ENCODE data around the gene GRAMD1C. TPM values are rescaled to one million over a fixed set of nuclear protein-coding genes. Genes with fewer than 3 reads are reported as not detected.
"Not testable (repeated sequence)": the region's sequence is repeated elsewhere in the genome, so short reads cannot be mapped to it uniquely, and the experiment has no call there.

Gene GRAMD1C
- total and polyA plus RNA-seq, 7 donors, result 0.20 to 0.81 (median 0.53) TPM

DNA sequence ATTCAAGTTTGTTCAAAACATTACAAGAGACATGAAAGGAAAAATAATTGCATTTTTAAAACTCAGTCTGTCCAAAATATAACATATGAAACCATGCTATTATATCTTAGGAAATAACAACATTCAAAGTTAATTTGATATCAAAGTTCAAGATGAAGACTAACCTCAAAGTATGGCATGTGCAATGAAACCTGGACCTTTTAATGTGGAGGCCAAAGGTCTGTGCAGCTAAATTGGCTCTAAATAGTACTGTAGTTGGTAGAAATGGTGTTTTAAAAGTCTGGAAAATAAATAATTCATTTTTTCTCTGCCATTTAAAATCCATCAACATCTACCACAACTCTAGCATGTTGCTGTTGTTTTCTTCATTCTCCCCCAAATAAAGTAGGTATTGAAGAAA, 8.7 kb downstream of the GRAMD1C start:
- Histone ChIP-seq H3K36me3 (ENCODE audit: insufficient read depth in 1 of 2, low read depth in 1 of 2) (no peaks in the 10 kb centered on the region), H3K27me3 (ENCODE audit: insufficient read depth in 3 of 3, low read length in 2 of 3) (no peaks in the 10 kb centered on the region), H3K4me1 (no peaks in the 10 kb centered on the region), H3K4me3 (no peak overlapping the region), H3K9me3 (no peaks in the 10 kb centered on the region), H3K27ac (no peak overlapping the region)
- DNase-seq (no peak), ATAC-seq (no peak)
- intact Hi-C loops (cut with DNase I), result loop anchor here (5.0 to 10.0 kb wide), 2 partner anchors 65 to 208 kb away; partner anchors contain the start of genes CCDC191 (in 1 of the 2) and QTRT2 (in 1 of the 2)
- TF ChIP-seq, protein P1, sequence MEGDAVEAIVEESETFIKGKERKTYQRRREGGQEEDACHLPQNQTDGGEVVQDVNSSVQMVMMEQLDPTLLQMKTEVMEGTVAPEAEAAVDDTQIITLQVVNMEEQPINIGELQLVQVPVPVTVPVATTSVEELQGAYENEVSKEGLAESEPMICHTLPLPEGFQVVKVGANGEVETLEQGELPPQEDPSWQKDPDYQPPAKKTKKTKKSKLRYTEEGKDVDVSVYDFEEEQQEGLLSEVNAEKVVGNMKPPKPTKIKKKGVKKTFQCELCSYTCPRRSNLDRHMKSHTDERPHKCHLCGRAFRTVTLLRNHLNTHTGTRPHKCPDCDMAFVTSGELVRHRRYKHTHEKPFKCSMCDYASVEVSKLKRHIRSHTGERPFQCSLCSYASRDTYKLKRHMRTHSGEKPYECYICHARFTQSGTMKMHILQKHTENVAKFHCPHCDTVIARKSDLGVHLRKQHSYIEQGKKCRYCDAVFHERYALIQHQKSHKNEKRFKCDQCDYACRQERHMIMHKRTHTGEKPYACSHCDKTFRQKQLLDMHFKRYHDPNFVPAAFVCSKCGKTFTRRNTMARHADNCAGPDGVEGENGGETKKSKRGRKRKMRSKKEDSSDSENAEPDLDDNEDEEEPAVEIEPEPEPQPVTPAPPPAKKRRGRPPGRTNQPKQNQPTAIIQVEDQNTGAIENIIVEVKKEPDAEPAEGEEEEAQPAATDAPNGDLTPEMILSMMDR (IDR thresholded peaks at IDR 0.05), result no peak

DNA sequence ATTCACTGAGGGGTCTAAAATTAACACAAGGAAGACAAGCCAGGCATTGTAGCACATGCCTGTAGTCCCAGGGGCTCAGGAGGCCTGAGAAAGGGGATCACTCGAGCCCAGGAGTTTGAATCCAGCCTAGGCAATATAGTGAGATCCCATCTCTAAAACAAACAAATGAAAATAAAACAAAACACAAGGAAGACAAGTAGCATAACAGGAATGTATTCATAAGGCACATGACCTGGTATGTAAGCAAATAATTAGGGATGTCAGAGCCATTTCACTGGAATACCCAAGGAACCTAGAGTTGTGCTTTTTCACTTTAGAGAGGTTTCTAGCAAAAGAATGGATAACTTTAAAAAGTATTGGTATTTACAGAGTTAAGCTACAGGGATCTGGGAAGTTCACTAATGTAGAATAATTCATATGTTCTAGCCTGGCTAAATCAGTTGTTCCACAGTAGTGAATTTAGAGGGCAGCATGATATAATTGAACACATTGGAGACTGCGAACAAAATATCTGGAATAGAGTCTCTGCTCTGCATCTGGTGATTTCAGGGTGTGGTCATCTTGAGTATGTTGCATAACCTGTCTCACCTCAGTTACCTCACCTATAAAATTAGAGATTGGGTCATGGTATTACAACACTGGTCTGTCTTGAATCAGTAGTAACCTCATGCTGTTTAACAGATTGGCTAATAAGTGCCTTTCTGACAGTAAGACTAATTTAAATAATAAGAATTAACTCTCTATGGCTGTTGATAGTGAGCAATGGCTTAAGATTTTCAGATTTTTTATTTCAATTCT, 9.3 kb downstream of the GRAMD1C start:
- Histone ChIP-seq H3K36me3 (ENCODE audit: insufficient read depth in 1 of 2, low read depth in 1 of 2) (no peaks in the 10 kb centered on the region), H3K27me3 (ENCODE audit: insufficient read depth in 3 of 3, low read length in 2 of 3) (no peaks in the 10 kb centered on the region), H3K4me3 (no peak overlapping the region), H3K27ac (no peak overlapping the region), H3K4me1 (no peaks in the 10 kb centered on the region), H3K9me3 (no peaks in the 10 kb centered on the region)
- WGBS, 3 donors, result 73 to 78% (median 77%) methylated on average over 2 of the region's 2 CpGs
- ATAC-seq (no peak), DNase-seq (no peak)
- intact Hi-C loops (cut with DNase I), result loop anchor here (5.0 to 10.0 kb wide), 2 partner anchors 64 to 207 kb away; partner anchors contain the start of genes CCDC191 (in 1 of the 2) and QTRT2 (in 1 of the 2)
- TF ChIP-seq, protein P1 (IDR thresholded peaks at IDR 0.05), result no peak

DNA sequence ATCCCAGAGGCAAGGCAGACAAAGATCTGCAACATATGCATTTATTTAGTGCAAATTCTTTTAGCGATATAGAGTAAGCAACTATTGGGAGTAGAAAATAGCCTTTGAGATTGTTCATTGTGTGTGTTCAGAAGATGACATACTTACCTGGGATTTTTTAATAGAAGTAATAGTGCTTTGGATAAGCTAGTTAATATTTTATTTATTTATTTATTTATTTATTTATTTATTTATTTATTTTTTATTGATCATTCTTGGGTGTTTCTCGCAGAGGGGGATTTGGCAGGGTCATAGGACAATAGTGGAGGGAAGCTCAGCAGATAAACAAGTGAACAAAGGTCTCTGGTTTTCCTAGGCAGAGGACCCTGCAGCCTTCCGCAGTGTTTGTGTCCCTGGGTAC, 10.5 kb downstream of the GRAMD1C start:
- H3K27me3 ChIP-seq (ENCODE audit: insufficient read depth in 3 of 3, low read length in 2 of 3); H3K27ac ChIP-seq; H3K4me3 ChIP-seq; H3K9me3 ChIP-seq; H3K4me1 ChIP-seq; H3K36me3 ChIP-seq (ENCODE audit: insufficient read depth in 1 of 2, low read depth in 1 of 2); ATAC-seq; DNase-seq: not testable (repeated sequence)
- WGBS, 3 donors, result 90 to 98% (median 94%) methylated on average over 3 of the region's 3 CpGs
- intact Hi-C loops (cut with DNase I), result loop anchor here (5.0 to 10.0 kb wide), 2 partner anchors 63 to 206 kb away; partner anchors contain the start of genes CCDC191 (in 1 of the 2) and QTRT2 (in 1 of the 2)

DNA sequence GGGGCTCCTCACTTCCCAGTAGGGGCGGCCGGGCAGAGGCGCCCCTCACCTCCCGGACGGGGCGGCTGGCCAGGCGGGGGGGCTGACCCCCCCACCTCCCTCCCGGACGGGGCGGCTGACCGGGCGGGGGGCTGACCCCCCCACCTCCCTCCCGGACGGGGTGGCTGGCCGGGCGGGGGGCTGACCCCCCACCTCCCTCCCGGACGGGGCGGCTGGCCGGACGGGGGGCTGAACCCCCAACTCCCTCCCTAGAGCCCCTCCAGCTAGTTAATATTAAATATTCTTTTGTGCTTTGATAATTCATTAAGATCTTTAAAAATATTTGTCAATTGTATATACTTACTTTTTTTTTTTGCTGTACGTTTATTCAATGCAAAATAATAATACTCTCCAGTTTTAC, 11.3 kb downstream of the GRAMD1C start:
- ATAC-seq; H3K27ac ChIP-seq; H3K9me3 ChIP-seq; DNase-seq; H3K27me3 ChIP-seq (ENCODE audit: insufficient read depth in 3 of 3, low read length in 2 of 3); H3K4me1 ChIP-seq; H3K4me3 ChIP-seq; H3K36me3 ChIP-seq (ENCODE audit: insufficient read depth in 1 of 2, low read depth in 1 of 2): not testable (repeated sequence)
- 82 to 93% (median 84%) methylated on average over 5 to 16 of the region's 22 CpGs for WGBS, 3 donors
- intact Hi-C loops (cut with DNase I), result loop anchor here (5.0 to 10.0 kb wide), 2 partner anchors 62 to 205 kb away; partner anchors contain the start of genes CCDC191 (in 1 of the 2) and QTRT2 (in 1 of the 2)

DNA sequence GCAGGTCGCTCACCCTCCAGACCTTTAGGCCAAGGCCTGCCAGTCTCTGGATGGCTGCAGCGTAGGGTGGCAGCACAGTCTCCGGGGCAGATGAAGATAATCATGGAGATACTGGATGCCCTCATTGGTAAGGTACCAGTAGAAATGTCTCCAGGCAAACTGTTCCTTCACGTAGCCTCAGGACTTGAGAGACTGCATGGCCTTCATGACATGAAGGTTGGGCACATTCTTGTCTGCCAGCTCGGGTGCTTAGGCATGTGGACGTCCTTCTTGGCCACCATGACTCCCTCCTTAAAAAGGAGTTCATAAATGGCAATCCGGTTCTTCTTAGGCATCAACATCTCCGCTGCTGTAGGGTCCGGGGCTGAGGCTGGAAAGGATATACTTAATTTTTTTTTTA, 11.8 kb downstream of the GRAMD1C start:
- 84 to 95% (median 91%) methylated on average over 9 of the region's 9 CpGs for WGBS, 3 donors
- H3K9me3 ChIP-seq; H3K4me3 ChIP-seq; H3K27me3 ChIP-seq (ENCODE audit: insufficient read depth in 3 of 3, low read length in 2 of 3); H3K27ac ChIP-seq; H3K36me3 ChIP-seq (ENCODE audit: insufficient read depth in 1 of 2, low read depth in 1 of 2); ATAC-seq; H3K4me1 ChIP-seq; DNase-seq; intact Hi-C loops (cut with DNase I): not testable (repeated sequence)

DNA sequence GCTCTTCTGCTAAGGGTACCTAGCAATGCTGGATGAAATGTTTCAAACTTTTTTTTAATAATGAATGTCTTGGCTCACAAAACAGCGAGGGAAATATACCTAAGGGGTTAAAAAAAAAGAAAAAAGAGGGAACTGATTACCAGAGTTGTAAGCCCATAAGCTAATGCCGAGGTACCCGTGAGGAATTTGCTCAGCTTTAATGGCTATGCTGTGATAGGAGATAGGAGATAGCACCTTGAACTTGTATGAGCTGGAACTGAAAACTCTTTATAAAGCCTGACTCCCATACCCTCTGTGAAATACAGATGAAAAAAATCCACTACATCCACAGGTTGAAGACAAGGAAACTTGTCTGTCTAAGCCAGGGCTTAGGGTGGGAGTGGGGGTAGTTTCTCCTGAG, 13.9 kb downstream of the GRAMD1C start:
- no peak overlapping the region for H3K4me3 ChIP-seq
- TF ChIP-seq, protein P1 (IDR thresholded peaks at IDR 0.05), result no peak
- H3K27me3 ChIP-seq (ENCODE audit: insufficient read depth in 3 of 3, low read length in 2 of 3), result no peaks in the 10 kb centered on the region
- H3K36me3 ChIP-seq (ENCODE audit: insufficient read depth in 1 of 2, low read depth in 1 of 2), result no peaks in the 10 kb centered on the region
- DNase-seq, result no peak
- no peak for ATAC-seq
- no peaks in the 10 kb centered on the region for H3K9me3 ChIP-seq
- intact Hi-C loops (cut with DNase I), result no loop called here
- H3K4me1 ChIP-seq, result no peaks in the 10 kb centered on the region
- no peak overlapping the region for H3K27ac ChIP-seq
- 48 to 61% (median 52%) methylated on average over 3 of the region's 3 CpGs for WGBS, 3 donors
